GM23338 (cell line): ENCODE measurements around the gene LGALS12. TPM values are rescaled to one million over a fixed set of nuclear protein-coding genes. Genes with fewer than 3 reads are reported as not detected.

Source experiments
- ATAC-seq: fragments of 200-7000 bp; cut with Tn5 transposase; 3 replicates; pipeline ENCODE4 v1.9.1; 2020
- DNase-seq: peaks from one replicate; pipeline ENCODE4 v3.0.0-alpha.2; 2015; ENCODE audit warnings: low spot score
- H2AFZ ChIP-seq: fragments of 200-600 bp; sonication (generic); 2 replicates; pipeline ENCODE4 v1.8.0; 2016; ENCODE audit warnings: antibody characterized with exemption, mild to moderate bottlenecking, moderate library complexity
- H3F3A ChIP-seq: fragments of 200-600 bp; sonication (generic); replicated peaks from 2 replicates; pipeline ENCODE4 v1.8.0; 2017; ENCODE audit warnings: antibody characterized with exemption, mixed run types, low read depth
- H3K27ac ChIP-seq: fragments of 200-600 bp; sonication (generic); 2 replicates; pipeline ENCODE4 v1.6.1; 2016; ENCODE audit warnings: low read depth
- H3K27me3 ChIP-seq: fragments of 200-600 bp; sonication (generic); 2 replicates; pipeline ENCODE4 v1.8.0; 2016; ENCODE audit warnings: mild to moderate bottlenecking, mixed run types, moderate library complexity; ENCODE audit not compliant: insufficient read depth
- H3K36me3 ChIP-seq: fragments of 200-600 bp; sonication (generic); 2 replicates; pipeline ENCODE4 v1.8.0; 2016; ENCODE audit warnings: mild to moderate bottlenecking; ENCODE audit not compliant: insufficient read depth
- H3K4me1 ChIP-seq: fragments of 200-600 bp; sonication (generic); 2 replicates; pipeline ENCODE4 v1.8.0; 2016; ENCODE audit warnings: mild to moderate bottlenecking, moderate library complexity; ENCODE audit not compliant: insufficient read depth
- H3K4me2 ChIP-seq: fragments of 200-600 bp; sonication (generic); 2 replicates; pipeline ENCODE4 v1.7.1; 2017; ENCODE audit warnings: mixed run types
- H3K4me3 ChIP-seq: fragments of 200-600 bp; sonication (generic); 2 replicates; pipeline ENCODE4 v1.6.1; 2016; ENCODE audit warnings: mixed run types
- H3K79me2 ChIP-seq: fragments of 200-600 bp; sonication (generic); replicated peaks from 2 replicates; pipeline ENCODE4 v1.8.0; 2017; ENCODE audit warnings: mild to moderate bottlenecking; ENCODE audit not compliant: insufficient read depth
- H3K9me2 ChIP-seq: fragments of 200-600 bp; sonication (generic); 2 replicates; pipeline ENCODE4 v1.8.0; 2017; ENCODE audit not compliant: insufficient read depth
- H4K20me1 ChIP-seq: fragments of 200-600 bp; sonication (generic); replicated peaks from 2 replicates; pipeline ENCODE4 v1.8.0; 2017; ENCODE audit warnings: mild to moderate bottlenecking; ENCODE audit not compliant: insufficient read depth
- H3K27ac Mint-ChIP-seq: 2 replicates; pipeline ENCODE4 v1.8.0; 2020; ENCODE audit warnings: inconsistent platforms, mild to moderate bottlenecking, moderate library complexity, mixed read lengths
- H3K27me3 Mint-ChIP-seq: 3 replicates; pipeline ENCODE4 v1.8.0; 2022; ENCODE audit warnings: low read depth, mild to moderate bottlenecking, moderate library complexity, mixed read lengths, inconsistent platforms; ENCODE audit not compliant: insufficient read depth, poor library complexity
- H3K36me3 Mint-ChIP-seq: 3 replicates; pipeline ENCODE4 v1.8.0; 2021; ENCODE audit warnings: low read depth, mild to moderate bottlenecking, inconsistent platforms, moderate library complexity, mixed read lengths
- H3K4me1 Mint-ChIP-seq: 3 replicates; pipeline ENCODE4 v1.8.0; 2020; ENCODE audit warnings: mild to moderate bottlenecking, inconsistent platforms, mixed read lengths
- H3K4me3 Mint-ChIP-seq: 3 replicates; pipeline ENCODE4 v1.8.0; 2021; ENCODE audit warnings: moderate library complexity, mild to moderate bottlenecking, inconsistent platforms, mixed read lengths
- H3K9me3 Mint-ChIP-seq: 3 replicates; pipeline ENCODE4 v1.8.0; 2020; ENCODE audit warnings: moderate library complexity, mild to moderate bottlenecking, inconsistent platforms, mixed read lengths
- CREB1 ChIP-seq: fragments of 250-450 bp; sonication (Bioruptor Pico); IDR thresholded peaks from 2 replicates; pipeline ENCODE4 v1.5.0; 2020; ENCODE audit warnings: low read depth, mild to moderate bottlenecking, moderate library complexity
- CTCF ChIP-seq, 2 experiments: fragments of 200-600 bp in 1 of 2; sonication (generic) in 1 of 2; conservative IDR thresholded peaks; 2 replicates each; pipeline versions ENCODE4 v1.5.1 to v1.6.1; 2016 to 2017; ENCODE audit warnings: antibody characterized with exemption in 2 of 2, low read depth in 2 of 2, mild to moderate bottlenecking in 2 of 2, moderate library complexity in 1 of 2
- EZH2 ChIP-seq: fragments of 200-600 bp; sonication (generic); IDR thresholded peaks from one replicate; pipeline ENCODE4 v1.8.0; 2017; ENCODE audit warnings: antibody characterized with exemption, mild to moderate bottlenecking, low read depth; ENCODE audit not compliant: unreplicated experiment
- EZH2phosphoT487 ChIP-seq: fragments of 200-600 bp; sonication (generic); IDR thresholded peaks from one replicate; pipeline ENCODE4 v1.8.1; 2018; ENCODE audit warnings: antibody characterized with exemption; ENCODE audit not compliant: unreplicated experiment
- NANOG ChIP-seq: IDR thresholded peaks from 2 replicates; pipeline ENCODE4 v1.6.1; 2016; ENCODE audit warnings: antibody characterized with exemption, borderline replicate concordance
- POLR2AphosphoS5 ChIP-seq: IDR thresholded peaks from 2 replicates; pipeline ENCODE4 v1.6.1; 2016; ENCODE audit warnings: antibody characterized with exemption, low read depth
- STAT1 ChIP-seq: IDR thresholded peaks from one replicate; pipeline ENCODE4 v1.6.1; 2016; ENCODE audit warnings: antibody characterized with exemption; ENCODE audit not compliant: unreplicated experiment
- ZNF114 ChIP-seq: fragments of 250-450 bp; sonication (Bioruptor Pico); IDR thresholded peaks from 2 replicates; pipeline ENCODE4 v1.5.0; 2020; ENCODE audit warnings: mild to moderate bottlenecking, moderate library complexity
- ZNF331 ChIP-seq: fragments of 250-450 bp; sonication (Bioruptor Pico); IDR thresholded peaks from 2 replicates; pipeline ENCODE4 v1.5.0; 2020; ENCODE audit warnings: low read depth, mild to moderate bottlenecking, moderate library complexity
- ZNF462 ChIP-seq: fragments of 250-450 bp; sonication (Bioruptor Pico); IDR thresholded peaks from 2 replicates; pipeline ENCODE4 v1.5.0; 2020; ENCODE audit warnings: mild to moderate bottlenecking, moderate library complexity
- polyA plus RNA-seq: library from polyadenylated mRNA; unstranded; fragments of >200 nt; fragmentation: Nextera tagmentation; extraction: Ambion mirVana; gene quantifications from 2 replicates; pipeline ENCODE4 v1.2.1, GENCODE V29; 2016
- total RNA-seq: library from RNA; depleted of rRNA; stranded (reverse); fragments of >200 nt; shearing (Covaris generic); gene quantifications from 2 replicates; pipeline ENCODE4 v1.2.3, GENCODE V29; 2014

The LGALS12 gene
- total and polyA plus RNA-seq, 2 experiments from 2014 or later: 0.94 to 1.2 TPM

GRCh38 chr11:63560506-63561180, 54.8 kb downstream of the LGALS12 start:
- no peak overlapping the region; the same call in 1 of the 2 replicates for H2AFZ ChIP-seq
- no peaks in the 10 kb centered on the region for H3K27me3 ChIP-seq
- no peak overlapping the region for H3K4me3 ChIP-seq
- no peak overlapping the region for H3K4me3 Mint-ChIP-seq
- no peak overlapping the region for H3K27ac ChIP-seq
- H3K4me1 ChIP-seq: peaks cover 4% of the 10 kb centered on the region; the same call in 1 of the 2 replicates
- no peaks in the 10 kb centered on the region for H3F3A ChIP-seq
- no peak overlapping the region for H3K4me2 ChIP-seq
- peaks cover 15% of the 10 kb centered on the region for H3K4me1 Mint-ChIP-seq
- peaks cover 2% of the 10 kb centered on the region; the same call in 1 of the 2 replicates for H3K9me2 ChIP-seq
- no peaks in the 10 kb centered on the region for H3K9me3 Mint-ChIP-seq
- no peaks in the 10 kb centered on the region for H3K36me3 ChIP-seq
- DNase-seq (no peak), ATAC-seq (no peak)
- H3K27ac Mint-ChIP-seq: no peak overlapping the region
- no peaks in the 10 kb centered on the region for H3K36me3 Mint-ChIP-seq
- no peaks in the 10 kb centered on the region for H3K79me2 ChIP-seq
- no peaks in the 10 kb centered on the region for H4K20me1 ChIP-seq
- H3K27me3 Mint-ChIP-seq: peaks cover 3% of the 10 kb centered on the region
- no peak for TF ChIP-seq ZNF462 (CRISPR knock-in tag)
- no peak for TF ChIP-seq CTCF (conservative IDR thresholded peaks at IDR 0.05; ENCODE audit: low read depth in 2 of 2)
- no peak for TF ChIP-seq STAT1
- no peak for TF ChIP-seq EZH2
- TF ChIP-seq ZNF114 (CRISPR knock-in tag): no peak
- TF ChIP-seq ZNF331 (CRISPR knock-in tag): no peak
- TF ChIP-seq EZH2phosphoT487: no peak
- no peak for TF ChIP-seq NANOG
- TF ChIP-seq CREB1 (CRISPR knock-in tag): no peak
- TF ChIP-seq POLR2AphosphoS5: no peak
